Prostate gland (tissue), 2 donors: ENCODE measurements around the gene WWOX.

ENCODE experiments used
- CTCF ChIP-seq, 4 experiments: fragments of 200-600 bp in 2 of 4; fragments of 450-650 bp in 2 of 4; sonication (generic) in 2 of 4; IDR thresholded peaks; 1 replicate in 3 of 4; 2 replicates in 1 of 4; pipeline ENCODE4 v1.5.1; 2016 to 2019; ENCODE audit warnings: antibody characterized with exemption in 4 of 4, mild to moderate bottlenecking in 2 of 4, moderate library complexity in 2 of 4
- POLR2A ChIP-seq: fragments of 450-650 bp; IDR thresholded peaks from one replicate; pipeline ENCODE4 v1.6.1; 2016; ENCODE audit warnings: antibody characterized with exemption, mild to moderate bottlenecking
- POLR2AphosphoS5 ChIP-seq: sonication (generic); formaldehyde crosslinking; IDR thresholded peaks from one replicate; pipeline ENCODE4 v1.6.1; 2017; ENCODE audit warnings: antibody characterized with exemption

GRCh38 chr16:78365366-78365765 is 265.9 kb downstream of the WWOX start:
- TF ChIP-seq POLR2A (no peak), CTCF (IDR thresholded peaks at IDR 0.05) (no peak), POLR2AphosphoS5 (no peak)
